LoVo (cell line): Measurements from ENCODE around the gene ZNF557.

ENCODE experiments used
- DNase-seq: peaks from one replicate; pipeline ENCODE4 v3.0.0-alpha.2; 2016; ENCODE audit warnings: low spot score

Gene ZNF557

DNA sequence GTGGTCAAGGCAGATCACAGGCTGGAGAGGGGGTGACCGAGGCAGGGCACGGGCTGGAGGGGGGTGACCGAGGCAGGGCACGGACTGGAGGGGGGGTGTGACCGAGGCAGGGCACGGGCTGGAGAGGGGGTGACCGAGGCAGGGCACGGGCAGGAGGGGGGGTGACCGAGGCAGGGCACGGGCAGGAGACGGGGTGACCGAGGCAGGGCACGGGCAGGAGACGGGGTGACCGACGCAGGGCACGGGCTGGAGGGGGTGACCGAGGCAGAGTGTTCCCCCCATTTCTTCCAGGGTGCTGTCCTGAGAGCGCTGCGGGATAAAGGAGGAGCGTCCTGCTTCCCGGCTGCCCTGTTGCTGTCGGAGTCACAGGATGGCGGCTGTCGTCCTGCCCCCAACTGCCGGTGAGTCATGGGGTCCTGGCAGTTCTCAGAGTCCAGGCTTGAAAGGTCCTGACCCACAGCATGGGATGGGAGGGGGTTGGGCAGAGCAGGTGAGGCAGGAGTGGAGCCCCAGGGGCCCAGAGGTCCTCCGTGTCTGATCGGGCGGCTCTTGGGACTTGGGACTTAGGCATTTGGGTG is 5.3 kb downstream of the ZNF557 start:
- DNase-seq: no peak

DNA sequence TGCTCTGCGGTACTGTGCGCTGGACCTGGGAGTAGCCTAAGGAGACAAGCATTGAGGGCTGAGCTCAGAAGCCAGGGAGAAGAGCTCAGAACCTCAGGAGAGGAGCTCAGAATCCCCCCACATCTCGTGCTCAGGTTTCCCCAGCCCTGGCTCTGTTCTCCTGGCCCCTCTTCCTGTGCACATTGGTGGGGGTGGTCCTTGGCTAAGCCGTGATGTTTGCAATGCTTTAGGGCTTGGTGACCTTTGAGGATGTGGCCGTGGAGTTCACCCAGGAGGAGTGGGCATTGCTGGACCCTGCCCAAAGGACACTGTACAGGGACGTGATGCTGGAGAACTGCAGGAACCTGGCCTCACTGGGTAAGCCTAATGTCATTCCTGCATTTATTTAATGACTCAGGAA is 6.6 kb downstream of the ZNF557 start:
- DNase-seq: no peak

- DNase-seq: no peak
Measured at GRCh38 chr19:7078008-7078407, 8.5 kb downstream of the ZNF557 start.

DNA sequence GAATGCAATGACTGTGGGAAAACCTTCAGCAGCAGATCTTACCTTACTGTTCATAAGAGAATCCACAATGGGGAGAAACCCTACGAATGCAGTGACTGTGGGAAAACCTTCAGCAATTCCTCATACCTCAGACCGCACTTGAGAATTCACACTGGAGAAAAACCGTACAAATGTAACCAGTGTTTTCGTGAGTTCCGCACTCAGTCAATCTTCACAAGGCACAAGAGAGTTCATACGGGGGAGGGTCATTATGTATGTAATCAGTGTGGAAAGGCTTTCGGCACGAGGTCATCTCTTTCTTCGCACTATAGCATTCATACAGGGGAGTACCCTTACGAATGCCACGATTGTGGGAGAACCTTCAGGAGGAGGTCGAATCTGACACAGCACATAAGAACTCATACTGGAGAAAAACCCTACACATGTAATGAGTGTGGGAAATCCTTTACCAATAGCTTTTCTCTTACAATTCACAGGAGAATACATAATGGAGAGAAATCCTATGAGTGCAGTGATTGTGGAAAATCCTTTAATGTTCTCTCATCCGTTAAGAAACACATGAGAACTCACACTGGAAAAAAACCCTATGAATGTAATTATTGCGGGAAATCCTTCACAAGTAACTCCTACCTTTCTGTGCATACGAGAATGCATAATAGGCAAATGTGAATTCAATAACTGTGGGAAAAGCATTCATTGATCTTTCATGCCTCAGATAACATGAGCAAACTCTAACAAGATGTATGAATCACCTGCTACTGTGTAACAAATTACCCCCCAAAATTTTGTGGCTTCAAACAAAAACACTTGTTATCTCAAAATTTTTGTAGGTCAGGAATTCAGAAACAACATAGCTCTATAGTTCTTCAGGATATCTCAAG is 13.8 kb downstream of the ZNF557 start:
- DNase-seq: no peak

- no peak for DNase-seq
Measured at GRCh38 chr19:7088999-7089398, 19.5 kb downstream of the ZNF557 start.

DNA sequence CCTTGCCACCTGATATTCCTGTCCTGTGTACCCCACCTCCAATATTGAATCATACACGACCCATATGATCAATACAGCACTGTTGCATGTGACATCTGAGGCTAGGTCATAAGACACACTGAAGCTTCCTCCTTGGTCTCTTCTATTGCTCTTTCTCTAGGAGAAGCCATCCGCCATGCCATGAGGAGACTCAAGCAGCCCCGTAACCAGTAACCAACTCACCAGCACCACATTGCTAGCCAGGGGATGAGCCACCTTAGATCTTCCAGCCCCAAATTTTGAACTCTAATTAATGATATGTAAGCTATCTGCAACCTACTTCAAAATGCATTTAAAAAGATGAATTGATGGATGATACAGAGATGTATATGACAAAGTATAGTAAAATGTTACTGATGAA is 28.6 kb downstream of the ZNF557 start:
- no peak for DNase-seq

DNA sequence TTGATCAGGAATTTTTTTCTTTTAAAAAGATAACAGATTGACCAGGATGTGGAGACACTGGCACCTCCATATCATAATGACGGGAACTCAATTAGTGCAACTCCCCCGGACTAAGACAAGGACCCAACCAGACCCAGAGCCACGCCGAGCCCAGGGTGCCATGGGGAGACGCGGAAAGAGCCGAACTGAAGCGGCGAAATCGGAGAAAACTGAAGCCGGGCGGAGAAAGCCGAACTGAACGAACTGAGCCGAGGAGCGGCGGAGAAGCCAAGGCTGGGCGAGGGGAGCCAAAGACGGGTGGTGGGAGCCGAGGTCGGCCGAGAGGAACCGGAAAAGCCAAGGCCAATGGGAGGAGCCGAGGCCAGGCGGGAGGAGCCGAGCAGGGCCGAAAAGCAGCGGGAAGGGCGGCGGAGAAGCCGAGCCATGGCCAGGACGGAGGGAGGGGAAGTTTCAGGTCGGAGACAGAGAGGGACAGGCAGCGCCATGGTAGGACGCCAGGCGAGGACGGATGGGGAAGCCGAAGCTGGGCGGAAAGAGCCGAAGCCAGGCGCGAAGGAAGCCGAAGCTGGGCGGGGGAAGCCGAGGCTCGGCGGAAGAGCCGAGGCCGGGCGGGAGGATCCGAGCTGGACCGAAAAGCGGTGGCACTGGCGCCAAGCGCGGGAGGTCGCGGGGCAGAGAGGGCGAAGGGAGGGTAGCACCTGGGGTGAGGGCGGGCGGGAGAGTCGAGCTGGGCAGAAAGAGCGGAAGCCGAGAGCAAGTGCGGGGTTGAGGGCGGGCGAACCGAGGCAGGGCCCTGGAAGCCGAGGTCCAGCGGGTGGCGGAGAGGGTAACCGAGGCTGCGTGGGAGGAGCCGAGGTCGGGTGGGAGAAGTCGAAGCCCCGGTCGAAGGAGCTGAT is 29.4 kb downstream of the ZNF557 start:
- peak; percentile 93 for DNase-seq

DNA sequence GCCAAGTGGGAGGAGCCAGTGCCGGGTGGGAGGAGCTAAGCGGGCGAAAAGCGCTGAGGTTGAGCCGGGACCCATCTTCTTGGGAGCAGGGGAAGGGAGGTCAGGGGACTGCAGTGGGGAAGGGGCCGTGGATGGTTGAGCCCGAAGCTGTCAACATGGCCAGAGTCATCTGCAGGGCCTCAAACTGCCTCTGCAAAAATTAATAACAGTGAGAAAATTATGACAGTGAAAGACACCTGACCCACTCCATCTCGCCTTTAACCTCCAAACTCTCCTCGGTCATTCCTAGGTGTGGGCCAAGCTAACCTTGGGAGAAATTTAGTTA is 30.1 kb downstream of the ZNF557 start:
- no peak for DNase-seq

GRCh38 chr19:7101498-7102253 is 32.2 kb downstream of the ZNF557 start:
- no peak for DNase-seq

DNA sequence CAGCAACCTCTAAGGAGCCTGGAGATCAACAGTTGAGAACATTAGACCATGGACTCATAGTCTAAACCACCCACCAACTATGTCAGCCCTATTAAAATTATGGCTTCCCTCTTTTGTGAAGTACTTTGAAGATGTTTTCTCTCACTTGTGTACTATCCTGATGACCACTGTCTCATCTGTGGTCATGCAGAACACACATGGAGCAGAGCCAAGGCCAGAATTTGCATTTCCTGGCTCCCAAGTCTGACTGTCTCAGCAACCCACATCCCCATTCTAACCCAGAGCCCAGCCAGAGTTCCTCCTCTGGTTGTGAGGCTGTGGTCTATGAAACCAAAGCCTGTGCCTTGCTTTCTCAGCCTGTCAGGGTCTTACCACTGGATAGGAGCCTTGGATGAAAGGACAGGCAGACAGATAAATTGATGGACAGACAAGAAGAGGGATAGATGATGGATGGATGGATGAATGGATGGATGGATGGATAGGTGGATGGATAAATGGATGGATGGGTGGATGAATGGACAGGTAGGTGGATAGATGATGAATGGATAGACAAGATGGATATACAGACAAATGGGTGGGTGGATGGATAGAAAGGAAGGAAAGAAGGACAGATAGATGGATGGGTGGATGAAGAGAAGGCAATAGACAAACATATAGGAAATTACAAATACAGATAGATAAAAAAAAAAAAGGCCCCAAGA is 35.4 kb downstream of the ZNF557 start:
- no peak for DNase-seq

- no peak for DNase-seq
Measured at GRCh38 chr19:7106711-7107657, 37.5 kb downstream of the ZNF557 start.

DNA sequence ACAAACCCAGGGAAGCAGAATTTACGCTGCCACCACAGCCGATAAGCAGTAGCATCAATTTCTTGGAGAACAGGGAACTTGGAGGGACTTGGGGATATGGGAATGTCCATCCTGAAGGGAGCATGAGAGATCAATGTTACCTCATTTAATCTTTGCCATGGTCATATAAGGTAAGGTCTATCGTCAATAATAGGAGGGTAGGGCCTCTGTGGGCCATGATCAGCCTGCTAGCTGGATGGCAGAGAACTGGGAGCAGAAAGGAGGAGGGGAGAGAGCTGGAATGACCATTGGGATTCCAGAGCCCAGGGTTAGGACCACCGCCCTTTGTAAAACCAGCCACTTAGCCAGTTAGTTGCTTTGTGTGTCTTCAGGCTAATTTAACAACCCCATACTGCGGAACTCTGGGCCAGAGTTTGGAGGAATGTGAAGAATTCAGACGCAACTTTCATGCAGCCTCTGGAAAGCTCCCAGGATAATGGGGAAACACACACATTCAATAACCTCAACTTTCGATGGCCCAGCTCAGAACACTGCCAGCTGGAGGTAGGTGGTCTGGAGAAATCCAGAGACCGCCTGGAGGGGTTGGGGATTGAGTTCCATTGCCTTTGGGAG is 40.3 kb downstream of the ZNF557 start:
- no peak for DNase-seq

DNA sequence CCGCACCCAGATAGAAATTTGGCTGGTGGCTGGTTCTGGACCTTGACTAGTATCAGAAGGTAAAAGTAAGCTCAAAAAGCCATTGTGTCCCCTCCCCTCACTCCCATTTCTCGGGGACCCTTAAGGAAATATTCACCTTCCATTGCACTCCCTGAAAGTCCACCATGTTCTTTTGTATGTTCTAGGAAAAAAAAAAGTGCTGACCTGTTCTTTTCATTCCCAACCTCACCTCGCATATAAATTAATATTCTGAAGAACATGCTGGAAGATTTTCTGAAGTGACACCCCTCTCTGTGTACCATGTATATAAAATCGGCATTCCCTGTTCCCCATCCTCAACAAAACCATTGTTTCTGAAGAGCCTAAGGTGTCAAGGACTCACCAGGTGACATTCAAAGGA is 43.2 kb downstream of the ZNF557 start:
- no peak for DNase-seq

GRCh38 chr19:7113233-7113632 is 43.7 kb downstream of the ZNF557 start:
- DNase-seq: no peak

DNA sequence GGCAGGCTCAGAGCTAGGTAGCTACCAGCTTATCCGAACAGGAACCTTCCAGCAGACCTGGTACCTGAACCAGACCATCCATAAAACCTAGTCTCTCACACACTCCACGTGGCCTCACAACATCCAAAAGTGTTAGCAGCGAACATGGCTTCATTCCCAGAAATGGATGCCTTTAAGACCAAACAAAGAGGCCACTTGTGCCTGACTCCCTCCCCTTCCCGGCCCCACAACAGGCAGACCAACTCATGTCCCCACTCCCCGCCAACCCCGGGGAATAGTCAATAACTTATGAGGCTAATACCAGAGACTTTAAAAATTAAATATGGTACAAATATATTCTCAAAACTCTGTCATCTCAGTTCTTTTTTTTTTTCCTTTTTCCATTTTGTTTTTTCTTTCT is 46.2 kb downstream of the ZNF557 start:
- DNase-seq: no peak

DNA sequence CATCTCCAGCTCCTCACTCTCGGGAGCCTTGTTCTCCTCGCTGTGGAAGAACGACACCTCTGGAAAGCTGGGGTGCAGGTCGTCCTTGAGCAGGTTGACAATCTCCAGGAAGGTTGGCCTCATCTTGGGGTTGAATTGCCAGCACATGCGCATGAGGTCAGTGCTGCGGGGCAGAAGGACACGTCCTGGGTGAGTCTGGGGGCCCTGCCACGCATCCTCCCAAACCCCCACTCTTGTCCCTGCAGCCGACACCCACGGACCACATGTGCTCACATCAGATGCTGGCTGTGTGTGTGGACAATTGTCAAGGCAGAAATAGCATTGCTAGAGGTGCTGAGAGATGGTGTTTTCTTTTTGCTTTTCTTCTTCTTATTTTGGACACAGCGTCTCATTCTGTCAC is 47.7 kb downstream of the ZNF557 start:
- no peak for DNase-seq

GRCh38 chr19:7119582-7119981 is 50.1 kb downstream of the ZNF557 start:
- DNase-seq: no peak

- no peak for DNase-seq
Measured at GRCh38 chr19:7120499-7120898, 51.0 kb downstream of the ZNF557 start.

GRCh38 chr19:7122701-7123100 is 53.2 kb downstream of the ZNF557 start:
- no peak for DNase-seq

- DNase-seq: no peak
Measured at GRCh38 chr19:7124782-7125181, 55.3 kb downstream of the ZNF557 start.
